Esophagus muscularis mucosa (tissue), 3 donors: ENCODE data around the gene KIAA1958.

ENCODE experiments used
- CTCF ChIP-seq, 3 experiments: fragments of 200-600 bp in 2 of 3; fragments of 450-650 bp in 1 of 3; sonication (generic) in 2 of 3; IDR thresholded peaks; one replicate each; pipeline ENCODE4 v1.5.1; 2017 to 2019; ENCODE audit warnings: antibody characterized with exemption in 3 of 3, mild to moderate bottlenecking in 2 of 3, moderate library complexity in 1 of 3
- POLR2A ChIP-seq: fragments of 450-650 bp; IDR thresholded peaks from one replicate; pipeline ENCODE4 v1.6.1; 2017; ENCODE audit warnings: antibody characterized with exemption, moderate library complexity, mild to moderate bottlenecking, low read depth
- POLR2AphosphoS5 ChIP-seq, 2 donors: sonication (generic); formaldehyde crosslinking; IDR thresholded peaks; one replicate each; pipeline ENCODE4 v1.6.1; 2017; ENCODE audit warnings: antibody characterized with exemption in 2 of 2

- TF ChIP-seq CTCF (IDR thresholded peaks at IDR 0.05) (no peak), POLR2AphosphoS5 (IDR thresholded peaks at IDR 0.05) (no peak), POLR2A (no peak)
Observed at GRCh38 chr9:112439171-112439570, 47.5 kb upstream of the KIAA1958 start.
